PC-3 (cell line): ENCODE data around the gene CFAP57. TPM values are rescaled to one million over a fixed set of nuclear protein-coding genes. Genes with fewer than 3 reads are reported as not detected.
A peak's percentile ranks its signal among the peaks of the same experiment; 100 is the strongest.

Source experiments
- ATAC-seq: fragments of 200-7000 bp; cut with Tn5 transposase; 2 replicates; pipeline ENCODE4 v1.9.1; 2020; ENCODE audit warnings: mild to moderate bottlenecking, moderate library complexity
- BruUV-seq: library from RNA; stranded (reverse); fragments of 400-500 nt; replicated peaks from 2 replicates; lab custom pipeline; 2021; lab: Mats Ljungman, UMichigan
- CTCF ChIA-PET: fragments of 300-600 bp; sonication (Branson Sonifier 250); formaldehyde crosslinking; loops from one replicate; lab custom pipeline; 2022; ENCODE audit warnings: antibody characterized with exemption; lab: Charles Lee
- POLR2A ChIA-PET: fragments of 300-600 bp; sonication (Branson Sonifier 250); formaldehyde crosslinking; loops from one replicate; lab custom pipeline; 2022; ENCODE audit warnings: antibody characterized with exemption; ENCODE audit not compliant: unreplicated experiment; lab: Charles Lee
- DNase-seq: peaks from one replicate; pipeline ENCODE4 v3.0.0-alpha.2; 2015
- H2AFZ ChIP-seq: fragments of 300-600 bp; sonication (generic); 2 replicates; pipeline ENCODE4 v1.6.0; 2016; ENCODE audit warnings: antibody characterized with exemption, low read length
- H3F3A ChIP-seq: fragments of 300-600 bp; sonication (generic); one replicate; pipeline ENCODE4 v1.6.0; 2017; ENCODE audit warnings: antibody characterized with exemption, low read length, control low read depth, mild to moderate bottlenecking; ENCODE audit not compliant: unreplicated experiment
- H3K27ac ChIP-seq: fragments of 300-600 bp; sonication (generic); 2 replicates; pipeline ENCODE4 v1.5.1; 2016; ENCODE audit warnings: mild to moderate bottlenecking, low read length
- H3K27me3 ChIP-seq: fragments of 300-600 bp; sonication (generic); 2 replicates; pipeline ENCODE4 v1.6.1; 2016; ENCODE audit warnings: low read length, mixed read lengths
- H3K36me3 ChIP-seq: fragments of 300-600 bp; sonication (generic); 2 replicates; pipeline ENCODE4 v1.6.1; 2016; ENCODE audit warnings: low read depth, mixed run types, low read length, mixed read lengths
- H3K4me1 ChIP-seq: fragments of 300-600 bp; sonication (generic); 2 replicates; pipeline ENCODE4 v1.5.1; 2016; ENCODE audit warnings: low read length; ENCODE audit not compliant: insufficient read depth
- H3K4me2 ChIP-seq: fragments of 300-600 bp; sonication (generic); 2 replicates; pipeline ENCODE4 v1.6.0; 2016; ENCODE audit warnings: low read length
- H3K4me3 ChIP-seq: fragments of 300-600 bp; sonication (generic); 2 replicates; pipeline ENCODE4 v1.5.1; 2016; ENCODE audit warnings: mild to moderate bottlenecking, low read length, mixed read lengths
- H3K79me2 ChIP-seq: fragments of 300-600 bp; sonication (generic); 2 replicates; pipeline ENCODE4 v1.6.1; 2017; ENCODE audit warnings: low read length, mixed read lengths
- H3K9ac ChIP-seq: fragments of 300-600 bp; sonication (generic); 2 replicates; pipeline ENCODE4 v1.6.0; 2016; ENCODE audit warnings: mild to moderate bottlenecking, low read length
- H3K9me2 ChIP-seq: fragments of 300-600 bp; sonication (generic); replicated peaks from 2 replicates; pipeline ENCODE4 v1.6.1; 2016; ENCODE audit warnings: mixed run types, low read length, mixed read lengths
- H3K9me3 ChIP-seq: fragments of 300-600 bp; sonication (generic); 2 replicates; pipeline ENCODE4 v1.6.1; 2016; ENCODE audit warnings: low read length, mixed read lengths
- H4K20me1 ChIP-seq: fragments of 300-600 bp; sonication (generic); 2 replicates; pipeline ENCODE4 v1.6.1; 2016; ENCODE audit warnings: low read length, mixed read lengths
- CTCF ChIP-seq: fragments of 300-600 bp; sonication (generic); conservative IDR thresholded peaks from 2 replicates; pipeline ENCODE4 v1.5.1; 2017; ENCODE audit warnings: antibody characterized with exemption, low read depth, mild to moderate bottlenecking, low read length
- EZH2 ChIP-seq: fragments of 300-600 bp; sonication (generic); IDR thresholded peaks from one replicate; pipeline ENCODE4 v1.6.1; 2017; ENCODE audit warnings: antibody characterized with exemption, mild to moderate bottlenecking, low read length; ENCODE audit not compliant: unreplicated experiment
- EZH2phosphoT487 ChIP-seq: fragments of 300-600 bp; sonication (generic); IDR thresholded peaks from 2 replicates; pipeline ENCODE4 v1.6.1; 2018; ENCODE audit warnings: mild to moderate bottlenecking, antibody characterized with exemption, low read length, borderline replicate concordance
- intact Hi-C: fragments of 100-400 bp; cut with micrococcal nuclease; formaldehyde crosslinking; loops from 2 replicates; pipeline ENCODE4 v1.9.0; 2023
- total RNA-seq: library from RNA; depleted of rRNA; stranded (reverse); fragments of >200 nt; gene quantifications from 2 replicates; pipeline ENCODE4 v1.2.3, GENCODE V29; 2014

CFAP57 gene
- total RNA-seq, 1 experiment from 2014 or later = 1.2 TPM

DNA sequence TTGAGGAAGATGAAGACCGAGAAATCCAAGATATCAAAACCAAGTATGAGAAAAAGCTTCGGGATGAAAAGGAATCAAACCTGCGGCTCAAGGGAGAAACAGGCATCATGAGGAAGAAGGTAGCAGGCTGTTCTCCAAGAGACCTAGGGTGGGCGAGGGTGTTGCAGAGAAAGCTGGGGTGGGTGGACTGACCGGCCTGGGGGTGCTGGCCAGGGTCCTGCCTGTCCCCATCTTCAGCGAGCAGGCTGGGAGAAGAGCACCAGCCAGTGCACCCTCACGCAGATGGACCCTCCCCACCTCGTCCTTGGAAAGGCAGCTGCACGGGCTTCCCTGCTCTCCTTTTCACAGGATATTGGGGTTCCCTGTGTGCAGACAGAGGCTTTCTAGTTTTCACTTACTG is 50.7 kb downstream of the CFAP57 start:
- BruUV-seq = no TSS peak

DNA sequence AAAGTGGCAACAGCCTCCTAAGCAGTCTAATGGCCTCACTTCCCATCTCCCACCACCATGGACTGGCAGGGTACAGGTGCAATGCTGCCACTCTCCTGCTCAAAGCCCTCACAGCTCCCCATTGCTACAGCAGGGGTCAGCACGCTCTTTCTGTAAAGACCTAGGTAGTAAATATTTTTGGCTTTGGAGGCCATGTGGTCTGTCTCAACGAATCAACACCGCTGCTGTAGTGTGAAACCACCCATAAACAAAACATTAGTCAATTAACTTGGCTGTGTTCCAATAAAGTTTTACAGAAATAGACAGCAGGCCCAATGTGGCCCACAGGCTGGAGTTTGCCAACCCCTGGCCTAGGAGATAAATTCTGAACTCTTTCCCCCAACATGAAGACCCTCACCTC is 53.0 kb downstream of the CFAP57 start:
- POLR2A ChIA-PET = no interaction called here
- ATAC-seq (no peak), DNase-seq (peak; percentile 40)
- Histone ChIP-seq H3K4me2 (no peak overlapping the region), H3K36me3 (no peaks in the 10 kb centered on the region), H3K4me1 (no peaks in the 10 kb centered on the region; the same call in 1 of the 2 replicates), H3K27me3 (no peaks in the 10 kb centered on the region), H3K4me3 (no peak overlapping the region), H3K79me2 (no peaks in the 10 kb centered on the region), H3K9me2 (no peaks in the 10 kb centered on the region), H3K9ac (no peak overlapping the region), H3K27ac (no peak overlapping the region), H4K20me1 (no peaks in the 10 kb centered on the region), H3K9me3 (no peaks in the 10 kb centered on the region), H2AFZ (no peak overlapping the region), H3F3A (no peaks in the 10 kb centered on the region)
- intact Hi-C loops = loop anchor here (5.0 kb wide), 2 partner anchors 172 to 302 kb away; no protein-coding TSS in a partner anchor
- TF ChIP-seq CTCF (peak; percentile 28; the same call in 1 of the 2 replicates), EZH2phosphoT487 (no peak), EZH2 (no peak)
- BruUV-seq = no TSS peak
- CTCF ChIA-PET = no interaction called here

More for the DNA sequence above, 50.7 kb downstream of the CFAP57 start:
- H3K9me3 ChIP-seq = no peaks in the 10 kb centered on the region
- no peak overlapping the region for H3K4me2 ChIP-seq
- H4K20me1 ChIP-seq = no peaks in the 10 kb centered on the region
- H3K9ac ChIP-seq = no peak overlapping the region
- H3K27me3 ChIP-seq = no peaks in the 10 kb centered on the region
- ATAC-seq (no peak), DNase-seq (no peak)
- no peak overlapping the region for H3K27ac ChIP-seq
- no peaks in the 10 kb centered on the region for H3K36me3 ChIP-seq
- POLR2A ChIA-PET = no interaction called here
- H3K9me2 ChIP-seq = no peaks in the 10 kb centered on the region
- H3K4me1 ChIP-seq = no peaks in the 10 kb centered on the region; the same call in 1 of the 2 replicates
- intact Hi-C loops = no loop called here
- H3F3A ChIP-seq = no peaks in the 10 kb centered on the region
- H3K79me2 ChIP-seq = no peaks in the 10 kb centered on the region
- H2AFZ ChIP-seq = no peak overlapping the region
- TF ChIP-seq EZH2phosphoT487 (no peak), EZH2 (no peak)
- no peak overlapping the region for H3K4me3 ChIP-seq
- CTCF ChIA-PET = no interaction called here

DNA sequence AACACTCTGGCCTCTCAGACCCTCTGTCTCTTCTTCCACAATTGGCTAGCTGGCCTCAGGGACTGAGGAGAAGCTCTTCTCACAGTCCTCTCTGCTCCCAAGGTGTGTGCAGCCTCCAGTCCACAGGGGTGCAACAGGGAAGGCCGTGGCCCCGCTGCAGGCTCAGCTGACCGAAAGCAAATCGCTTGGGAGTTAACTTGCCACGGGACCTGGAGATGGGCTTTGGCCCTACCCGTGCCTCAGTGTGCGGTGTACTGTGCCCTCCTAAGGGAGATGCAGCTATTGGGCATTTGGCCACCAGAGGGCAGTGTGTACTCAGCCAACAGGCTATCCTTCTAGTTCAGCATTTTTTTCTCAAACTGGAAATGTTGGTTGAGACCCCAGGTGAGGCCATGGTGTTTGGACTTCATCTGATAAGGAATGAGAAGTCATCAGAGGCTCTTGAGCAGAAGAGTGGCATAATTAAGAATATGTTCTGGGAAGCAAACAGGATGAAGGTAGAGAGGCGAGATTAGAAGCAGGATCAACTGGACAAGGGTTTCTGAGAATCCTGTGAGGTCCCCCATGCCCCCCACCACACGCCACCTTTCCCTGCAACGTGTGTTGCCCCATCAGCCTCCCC is 55.1 kb downstream of the CFAP57 start:
- H2AFZ ChIP-seq = peak overlapping the region; percentile 61; the same call in 1 of the 2 replicates
- no peak overlapping the region for H3K27ac ChIP-seq
- ATAC-seq = peak; percentile 94
- ChIA-PET CTCF (interaction anchor here (0.5 to 1.9 kb wide), 7 partner anchors 20 to 228 kb away, joined by 3 to 23 read pairs (median 4); partner anchors contain the start of gene ELOVL1), POLR2A (no interaction called here)
- H3K4me2 ChIP-seq = 0 out of 2 replicates have a peak overlapping the region, but pooled peaks have one; percentile 35
- TF ChIP-seq EZH2 (no peak), CTCF (peak; percentile 96)
- no peaks in the 10 kb centered on the region for H3K9me2 ChIP-seq
- H3K4me1 ChIP-seq = peaks cover 6% of the 10 kb centered on the region
- H3K4me3 ChIP-seq = no peak overlapping the region
- no peak overlapping the region for H3K9ac ChIP-seq
- H3K79me2 ChIP-seq = no peaks in the 10 kb centered on the region
- no peaks in the 10 kb centered on the region for H3F3A ChIP-seq
- no peaks in the 10 kb centered on the region for H4K20me1 ChIP-seq
- H3K9me3 ChIP-seq = no peaks in the 10 kb centered on the region
- no peaks in the 10 kb centered on the region for H3K36me3 ChIP-seq
- DNase-seq = peak; percentile 89
- intact Hi-C loops = loop anchor here (1.0 to 5.0 kb wide), 4 partner anchors 156 to 300 kb away; no protein-coding TSS in a partner anchor
- BruUV-seq = no TSS peak
- H3K27me3 ChIP-seq = no peaks in the 10 kb centered on the region
